Ascending aorta (tissue), 2 donors: ENCODE measurements around the gene VSTM4. TPM values are rescaled to one million over a fixed set of nuclear protein-coding genes. Genes with fewer than 3 reads are reported as not detected.

Source experiments
- DNase-seq, 2 donors: peaks; one replicate each; pipeline ENCODE4 v3.0.0-alpha.2; 2019; ENCODE audit warnings: low spot score in 2 of 2
- H3K27ac ChIP-seq, 2 donors: fragments of 200-600 bp; sonication (generic); one replicate each; pipeline ENCODE4 v1.5.1; 2016 to 2017; ENCODE audit warnings: mild to moderate bottlenecking in 1 of 2
- H3K27me3 ChIP-seq: fragments of 200-600 bp; sonication (generic); one replicate; pipeline ENCODE4 v1.5.1; 2017
- H3K36me3 ChIP-seq, 2 donors: fragments of 200-600 bp; sonication (generic); one replicate each; pipeline ENCODE4 v1.5.1; 2016
- H3K4me1 ChIP-seq, 2 donors: fragments of 200-600 bp; sonication (generic); one replicate each; pipeline ENCODE4 v1.5.1; 2016 to 2017; ENCODE audit warnings: mild to moderate bottlenecking in 1 of 2
- H3K4me3 ChIP-seq, 2 donors: fragments of 200-600 bp; sonication (generic); one replicate each; pipeline ENCODE4 v1.5.1; 2016 to 2017; ENCODE audit warnings: mild to moderate bottlenecking in 1 of 2
- H3K9me3 ChIP-seq, 2 donors: fragments of 200-600 bp; sonication (generic); one replicate each; pipeline ENCODE4 v1.5.1; 2016
- intact Hi-C: fragments of 100-400 bp; cut with DNase I; formaldehyde crosslinking; loops from one replicate; pipeline ENCODE4 v1.15.1; 2023
- total RNA-seq: library from RNA; depleted of rRNA; stranded (reverse); fragments of >200 nt; gene quantifications from one replicate; pipeline ENCODE4 v1.1.0, GENCODE V29; 2016
- TF ChIP-seq, protein P1 (sequence below), 3 experiments: fragments of 200-600 bp in 2 of 3; fragments of 450-650 bp in 1 of 3; sonication (generic) in 2 of 3; IDR thresholded peaks; one replicate each; pipeline ENCODE4 v1.5.1; 2016 to 2019; ENCODE audit warnings: antibody characterized with exemption in 3 of 3, mild to moderate bottlenecking in 1 of 3, moderate library complexity in 1 of 3

VSTM4 gene
- total RNA-seq, 1 donor from 2014 or later, result 17.7 TPM

- TF ChIP-seq, protein P1, sequence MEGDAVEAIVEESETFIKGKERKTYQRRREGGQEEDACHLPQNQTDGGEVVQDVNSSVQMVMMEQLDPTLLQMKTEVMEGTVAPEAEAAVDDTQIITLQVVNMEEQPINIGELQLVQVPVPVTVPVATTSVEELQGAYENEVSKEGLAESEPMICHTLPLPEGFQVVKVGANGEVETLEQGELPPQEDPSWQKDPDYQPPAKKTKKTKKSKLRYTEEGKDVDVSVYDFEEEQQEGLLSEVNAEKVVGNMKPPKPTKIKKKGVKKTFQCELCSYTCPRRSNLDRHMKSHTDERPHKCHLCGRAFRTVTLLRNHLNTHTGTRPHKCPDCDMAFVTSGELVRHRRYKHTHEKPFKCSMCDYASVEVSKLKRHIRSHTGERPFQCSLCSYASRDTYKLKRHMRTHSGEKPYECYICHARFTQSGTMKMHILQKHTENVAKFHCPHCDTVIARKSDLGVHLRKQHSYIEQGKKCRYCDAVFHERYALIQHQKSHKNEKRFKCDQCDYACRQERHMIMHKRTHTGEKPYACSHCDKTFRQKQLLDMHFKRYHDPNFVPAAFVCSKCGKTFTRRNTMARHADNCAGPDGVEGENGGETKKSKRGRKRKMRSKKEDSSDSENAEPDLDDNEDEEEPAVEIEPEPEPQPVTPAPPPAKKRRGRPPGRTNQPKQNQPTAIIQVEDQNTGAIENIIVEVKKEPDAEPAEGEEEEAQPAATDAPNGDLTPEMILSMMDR (IDR thresholded peaks at IDR 0.05), result no peak
- no peak overlapping the region for H3K27ac ChIP-seq
- intact Hi-C loops, result no loop called here
- no peak for DNase-seq
- no peaks in the 10 kb centered on the region for H3K27me3 ChIP-seq
- no peaks in the 10 kb centered on the region for H3K4me1 ChIP-seq
- no peaks in the 10 kb centered on the region for H3K9me3 ChIP-seq
- no peak overlapping the region for H3K4me3 ChIP-seq
- H3K36me3 ChIP-seq, result no peaks in the 10 kb centered on the region
Observed at GRCh38 chr10:49157229-49157628, 41.9 kb upstream of the VSTM4 start.

- H3K36me3 ChIP-seq, result no peaks in the 10 kb centered on the region
- TF ChIP-seq, protein P1 (IDR thresholded peaks at IDR 0.05), result no peak
- no peak overlapping the region for H3K27ac ChIP-seq
- no peak for DNase-seq
- intact Hi-C loops, result no loop called here
- no peak overlapping the region for H3K4me3 ChIP-seq
- H3K4me1 ChIP-seq, result no peaks in the 10 kb centered on the region
- H3K9me3 ChIP-seq, result no peaks in the 10 kb centered on the region
- no peaks in the 10 kb centered on the region for H3K27me3 ChIP-seq
Observed at GRCh38 chr10:49154641-49155040, 39.3 kb upstream of the VSTM4 start.

- no peak overlapping the region for H3K4me3 ChIP-seq
- H3K9me3 ChIP-seq, result no peaks in the 10 kb centered on the region
- no peak overlapping the region for H3K27ac ChIP-seq
- H3K27me3 ChIP-seq, result no peaks in the 10 kb centered on the region
- intact Hi-C loops, result no loop called here
- TF ChIP-seq, protein P1 (IDR thresholded peaks at IDR 0.05), result no peak
- DNase-seq, result peak in 1 of 2 donors; percentile 50
- no peaks in the 10 kb centered on the region for H3K4me1 ChIP-seq
- no peaks in the 10 kb centered on the region for H3K36me3 ChIP-seq
Observed at GRCh38 chr10:49153971-49154370, 38.6 kb upstream of the VSTM4 start.

DNA sequence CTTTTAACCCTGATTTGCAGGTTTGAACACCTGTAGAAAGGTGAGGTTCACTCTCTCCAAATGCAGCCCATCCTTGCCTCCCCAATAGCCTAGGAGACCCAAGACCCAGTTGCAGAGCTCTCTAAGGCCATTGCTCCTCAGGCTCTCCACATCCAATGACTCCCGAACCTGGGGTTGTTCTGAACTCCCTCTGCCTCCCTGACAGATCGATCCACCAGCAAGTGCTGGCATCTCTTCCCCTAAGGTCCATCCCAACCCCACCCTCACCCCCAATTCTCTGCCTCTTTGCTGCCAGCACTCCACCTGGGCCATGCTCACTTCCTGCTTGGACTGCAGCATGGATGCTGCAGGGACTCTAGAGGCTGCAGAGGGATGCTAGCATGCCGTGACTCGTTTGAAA is 37.8 kb upstream of the VSTM4 start:
- TF ChIP-seq, protein P1 (IDR thresholded peaks at IDR 0.05), result no peak
- Histone ChIP-seq H3K27me3 (no peaks in the 10 kb centered on the region), H3K4me3 (no peak overlapping the region), H3K4me1 (no peaks in the 10 kb centered on the region), H3K27ac (no peak overlapping the region), H3K9me3 (no peaks in the 10 kb centered on the region), H3K36me3 (no peaks in the 10 kb centered on the region)
- intact Hi-C loops, result no loop called here
- peak in 1 of 2 donors; percentile 46 for DNase-seq

GRCh38 chr10:49152663-49153062 is 37.3 kb upstream of the VSTM4 start:
- TF ChIP-seq, protein P1 (IDR thresholded peaks at IDR 0.05), result no peak
- Histone ChIP-seq H3K27me3 (no peaks in the 10 kb centered on the region), H3K9me3 (peaks cover 0 to 3% of the 10 kb centered on the region in 2 donors), H3K4me3 (no peak overlapping the region), H3K27ac (no peak overlapping the region), H3K4me1 (no peaks in the 10 kb centered on the region), H3K36me3 (no peaks in the 10 kb centered on the region)
- intact Hi-C loops, result no loop called here
- no peak for DNase-seq

- DNase-seq, result no peak
- Histone ChIP-seq H3K36me3 (no peaks in the 10 kb centered on the region), H3K9me3 (peaks cover 0 to 10% of the 10 kb centered on the region in 2 donors), H3K4me3 (no peak overlapping the region), H3K27me3 (no peaks in the 10 kb centered on the region), H3K4me1 (no peaks in the 10 kb centered on the region), H3K27ac (no peak overlapping the region)
- intact Hi-C loops, result no loop called here
- TF ChIP-seq, protein P1 (IDR thresholded peaks at IDR 0.05), result no peak
Observed at GRCh38 chr10:49152037-49152436, 36.7 kb upstream of the VSTM4 start.
